Transverse colon (tissue), 3 donors: ENCODE data around the gene SERPINB12.

Experiments
- CTCF ChIP-seq, 5 experiments: fragments of 200-600 bp in 3 of 5; fragments of 450-650 bp in 2 of 5; sonication (generic) in 3 of 5; IDR thresholded peaks; 1 replicate in 2 of 5; 2 replicates in 3 of 5; pipeline ENCODE4 v1.5.1; 2016 to 2017; ENCODE audit warnings: antibody characterized with exemption in 5 of 5, inconsistent platforms in 3 of 5, mild to moderate bottlenecking in 2 of 5, moderate library complexity in 1 of 5
- EP300 ChIP-seq: sonication (generic); formaldehyde crosslinking; IDR thresholded peaks from one replicate; pipeline ENCODE4 v1.6.1; 2017; ENCODE audit warnings: antibody characterized with exemption, low read depth

DNA sequence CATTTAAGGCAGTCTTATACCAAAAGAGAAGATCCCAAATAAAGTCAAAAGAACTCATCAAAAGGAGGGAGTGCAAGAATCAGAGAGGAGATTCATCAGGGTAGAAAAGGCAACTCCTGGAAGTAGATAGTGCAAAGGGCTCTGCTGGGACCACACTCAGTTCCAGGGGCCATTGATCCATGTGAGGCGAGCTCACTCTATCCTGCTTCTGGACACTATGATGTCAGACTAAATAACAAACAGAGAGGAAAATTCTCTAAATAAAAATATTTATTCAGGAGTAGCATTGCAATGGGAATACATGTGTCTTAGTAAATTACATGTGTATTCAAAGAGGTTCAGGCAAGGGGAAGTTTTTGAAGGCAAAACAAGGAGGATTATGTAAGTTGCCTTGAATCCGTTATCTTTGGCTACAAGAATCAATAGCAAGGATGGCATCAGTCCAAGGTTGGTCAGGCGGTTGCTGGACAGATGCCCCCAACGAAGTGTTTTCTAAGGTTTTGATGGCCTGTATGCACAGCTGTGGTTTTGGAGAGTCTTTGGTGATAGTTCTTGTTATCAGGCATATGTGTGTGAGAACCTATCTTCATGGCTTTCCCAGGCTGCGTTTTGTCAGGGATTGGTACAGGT is 13.2 kb upstream of the SERPINB12 start:
- TF ChIP-seq CTCF (IDR thresholded peaks at IDR 0.05): no peak
- no peak for TF ChIP-seq EP300
